Pancreas (tissue), 10 donors: ENCODE results near the gene TULP4. TPM values are rescaled to one million over a fixed set of nuclear protein-coding genes. Genes with fewer than 3 reads are reported as not detected.

Experiments used
- ATAC-seq, 4 donors: fragments of 200-7000 bp; cut with Tn5 transposase; one replicate each; pipeline versions ENCODE4 v1.8.0 to v1.9.1; 2020; ENCODE audit warnings: mild to moderate bottlenecking in 4 of 4, moderate library complexity in 4 of 4
- DNase-seq, 6 donors: peaks; one replicate each; pipeline ENCODE4 v3.0.0-alpha.2; 2020
- FAIRE-seq: peaks from 2 replicates; lab custom pipeline; 2012; peaks lifted over from hg19 to GRCh38; lab: Jason Lieb, UNC
- H3K27ac ChIP-seq, 4 donors: fragments of 200-600 bp; sonication (generic); 1 replicate in 3 of 4; 2 replicates in 1 of 4; pipeline versions ENCODE4 v1.5.0 to v1.8.0; 2020
- H3K27me3 ChIP-seq, 4 donors: fragments of 200-600 bp; one replicate each; pipeline ENCODE4 v1.8.0; 2021
- H3K36me3 ChIP-seq, 3 donors: fragments of 200-600 bp; sonication (generic) in 1 of 3; one replicate each; pipeline versions ENCODE4 v1.5.0 to v1.8.0; 2020 to 2021
- H3K4me1 ChIP-seq, 3 donors: fragments of 200-600 bp; one replicate each; pipeline ENCODE4 v1.8.0; 2021
- H3K4me3 ChIP-seq, 4 donors: fragments of 200-600 bp; sonication (generic) in 2 of 4; one replicate each; pipeline versions ENCODE4 v1.5.0 to v1.8.0; 2020 to 2021
- H3K9me3 ChIP-seq, 4 donors: fragments of 200-600 bp; one replicate each; pipeline ENCODE4 v1.8.0; 2021
- CTCF ChIP-seq, 4 donors: fragments of 200-600 bp; sonication (generic) in 3 of 4; IDR thresholded peaks; one replicate each; pipeline versions ENCODE4 v1.5.0 to v1.8.0; 2021; ENCODE audit warnings: antibody characterized with exemption in 4 of 4
- WGBS, 2 donors: extraction: QIAGEN DNeasy Blood & Tissue Kit; methylation state at CpG; one replicate each; pipeline ENCODE4 v1.1.7; 2013; 5-methylcytosine and 5-hydroxymethylcytosine counted together
- intact Hi-C, 3 donors: fragments of 100-400 bp; cut with DNase I; formaldehyde crosslinking; loops; one replicate each; pipeline versions ENCODE4 v1.11.1 to v1.14.2; 2022
- polyA plus RNA-seq, 2 donors: library from polyadenylated mRNA; stranded (reverse); fragments of 200-250 nt; gene quantifications; one replicate each; pipeline ENCODE4 v1.2.3, GENCODE V29; 2013
- total RNA-seq, 6 donors: library from RNA; stranded (reverse); fragmentation: NEBNext Ultra II Directional in 4 of 6; extraction: Animal tissue kit (Norgen Biotek cat#: 25700) in 4 of 6; gene quantifications; one replicate each; pipeline versions ENCODE4 v1.2.1 to v1.2.4, GENCODE V29; 2021 to 2023
- donor health status: healthy with polysubstance abuse.
- donor health status: DM: no; HTN: no; CAD: no; lungs with moderate emphysema.
- donor health status: DM: no; HTN: no; CAD: no.
- donor health status: control.
- donor health status: control.
- donor health status: Bipolar disorder and iron deficiency.
- donor health status: DM: yes; HTN: yes; CAD: no.
- donor health status: DM: no; HTN: no; CAD: no.
- donor health status: DM: no; HTN: no; CAD: no.
- donor health status: DM: yes; HTN: yes; CAD: no.

TULP4 gene
- total and polyA plus RNA-seq, 8 donors, result 3.1 to 88.8 (median 48.0) TPM

GRCh38 chr6:158501360-158502262, 189.3 kb downstream of the TULP4 start:
- no peaks in the 10 kb centered on the region for H3K27me3 ChIP-seq
- no peak overlapping the region for H3K27ac ChIP-seq
- peaks cover 4 to 7% (median 6%) of the 10 kb centered on the region in 3 donors for H3K4me1 ChIP-seq
- no peak for ATAC-seq
- intact Hi-C loops, result no loop called here
- WGBS, 2 donors, result 94 to 95% methylated on average over 26 of the region's 26 CpGs
- H3K9me3 ChIP-seq, result no peaks in the 10 kb centered on the region
- no peak for TF ChIP-seq CTCF (IDR thresholded peaks at IDR 0.05)
- no peak overlapping the region for H3K4me3 ChIP-seq
- H3K36me3 ChIP-seq, result peaks cover 0 to 4% (median 0%) of the 10 kb centered on the region in 3 donors
- no peak for FAIRE-seq
- DNase-seq, result peak in 1 of 6 donors; percentile 50

- no peak overlapping the region for H3K27ac ChIP-seq
- no peaks in the 10 kb centered on the region for H3K27me3 ChIP-seq
- DNase-seq, result peak in 1 of 6 donors; percentile 77
- ATAC-seq, result no peak
- WGBS, 2 donors, result 95 to 98% methylated on average over 34 to 43 of the region's 43 CpGs
- no peak for FAIRE-seq
- peaks cover 0 to 4% (median 0%) of the 10 kb centered on the region in 3 donors for H3K36me3 ChIP-seq
- TF ChIP-seq CTCF (IDR thresholded peaks at IDR 0.05), result no peak
- no peaks in the 10 kb centered on the region for H3K4me1 ChIP-seq
- H3K4me3 ChIP-seq, result no peak overlapping the region
- H3K9me3 ChIP-seq, result no peaks in the 10 kb centered on the region
- intact Hi-C loops, result no loop called here
Measured at GRCh38 chr6:158502263-158502950, 190.1 kb downstream of the TULP4 start.

- FAIRE-seq (no peak), DNase-seq (peak in 1 of 6 donors; percentile 28), ATAC-seq (no peak)
- Histone ChIP-seq H3K9me3 (no peaks in the 10 kb centered on the region), H3K27ac (no peak overlapping the region), H3K4me3 (no peak overlapping the region), H3K4me1 (no peaks in the 10 kb centered on the region), H3K36me3 (peaks cover 0 to 4% (median 0%) of the 10 kb centered on the region in 3 donors), H3K27me3 (no peaks in the 10 kb centered on the region)
- WGBS, 2 donors, result 95 to 96% methylated on average over 7 of the region's 7 CpGs
- intact Hi-C loops, result no loop called here
- TF ChIP-seq CTCF (IDR thresholded peaks at IDR 0.05), result no peak
Measured at GRCh38 chr6:158503222-158503621, 191.0 kb downstream of the TULP4 start.

- 96 to 97% methylated on average over 25 of the region's 25 CpGs for WGBS, 2 donors
- Histone ChIP-seq H3K4me3 (no peak overlapping the region), H3K27me3 (no peaks in the 10 kb centered on the region), H3K36me3 (no peaks in the 10 kb centered on the region), H3K9me3 (no peaks in the 10 kb centered on the region), H3K4me1 (peaks cover 0 to under 1% (median 0%) of the 10 kb centered on the region in 3 donors), H3K27ac (no peak overlapping the region)
- ATAC-seq (no peak), DNase-seq (peak in 1 of 6 donors; percentile 25), FAIRE-seq (no peak)
- no peak for TF ChIP-seq CTCF (IDR thresholded peaks at IDR 0.05)
- intact Hi-C loops, result no loop called here
Measured at GRCh38 chr6:158503846-158504245, 191.6 kb downstream of the TULP4 start.
